Esophagus (tissue), 2 donors: ENCODE data around the gene S1PR2. TPM values are rescaled to one million over a fixed set of nuclear protein-coding genes. Genes with fewer than 3 reads are reported as not detected.
"Not testable (repeated sequence)": the region's sequence is repeated elsewhere in the genome, so short reads cannot be mapped to it uniquely, and the experiment has no call there.

Experiments
- H3K27ac ChIP-seq, 2 donors: one replicate each; pipeline ENCODE4 v1.5.1; 2013; ENCODE audit warnings: low read depth in 2 of 2, mild to moderate bottlenecking in 2 of 2, inconsistent platforms in 1 of 2, low read length in 1 of 2, moderate library complexity in 1 of 2
- H3K27me3 ChIP-seq, 2 donors: one replicate each; pipeline ENCODE4 v1.6.1; 2013; ENCODE audit warnings: low read length in 2 of 2, control low read depth in 1 of 2, mild to moderate bottlenecking in 1 of 2; ENCODE audit not compliant: insufficient read depth in 2 of 2, control insufficient read depth in 1 of 2
- H3K36me3 ChIP-seq, 2 donors: one replicate each; pipeline ENCODE4 v1.6.1; 2013; ENCODE audit warnings: low read length in 1 of 2; ENCODE audit not compliant: control insufficient read depth in 2 of 2, insufficient read depth in 2 of 2
- H3K4me1 ChIP-seq, 2 donors: one replicate each; pipeline ENCODE4 v1.6.1; 2013; ENCODE audit warnings: low read length in 1 of 2; ENCODE audit not compliant: control insufficient read depth in 2 of 2, insufficient read depth in 2 of 2
- H3K4me3 ChIP-seq, 2 donors: one replicate each; pipeline ENCODE4 v1.5.1; 2013; ENCODE audit warnings: low read length in 2 of 2, mild to moderate bottlenecking in 2 of 2, low read depth in 1 of 2, moderate library complexity in 1 of 2
- H3K9me3 ChIP-seq, 2 donors: one replicate each; pipeline ENCODE4 v1.6.1; 2013; ENCODE audit warnings: mild to moderate bottlenecking in 2 of 2, low read depth in 1 of 2, low read length in 1 of 2, moderate library complexity in 1 of 2; ENCODE audit not compliant: control insufficient read depth in 2 of 2, insufficient read depth in 1 of 2
- WGBS, 2 donors: extraction: QIAGEN DNeasy Blood & Tissue Kit; methylation state at CpG; one replicate each; pipeline ENCODE4 v1.1.7; 2013; 5-methylcytosine and 5-hydroxymethylcytosine counted together
- polyA plus RNA-seq, 2 donors: library from polyadenylated mRNA; stranded (reverse); fragments of 200-250 nt; gene quantifications; one replicate each; pipeline ENCODE4 v1.2.3, GENCODE V29; 2013
- donor health status: healthy with polysubstance abuse.
- donor health status: Bipolar disorder and iron deficiency.

S1PR2 gene
- polyA plus RNA-seq, 2 donors, result 0.71 to 1.2 TPM

DNA sequence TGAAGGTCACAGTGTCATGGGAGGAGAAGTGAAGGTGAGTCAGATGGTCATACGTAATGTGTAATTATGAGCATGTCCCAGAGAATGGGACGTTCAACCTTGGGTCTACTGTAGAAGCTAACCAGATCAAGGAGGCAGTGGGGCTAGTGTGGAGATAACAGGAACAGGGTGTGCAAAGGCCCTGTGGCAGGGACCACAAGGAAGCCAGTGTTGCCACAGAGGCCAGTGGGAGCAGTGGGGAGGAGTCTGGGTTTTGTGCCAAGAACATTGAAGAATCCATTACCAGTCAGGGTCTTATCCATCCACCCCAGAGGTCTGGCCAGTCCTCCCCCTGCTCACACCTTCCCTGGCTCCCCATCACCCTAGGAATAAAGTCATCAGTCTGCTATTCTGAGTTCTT, 24.2 kb upstream of the S1PR2 start:
- Histone ChIP-seq H3K9me3 (no peaks in the 10 kb centered on the region), H3K4me1 (peaks cover 0 to 4% of the 10 kb centered on the region in 2 donors), H3K4me3 (no peak overlapping the region), H3K27me3 (no peaks in the 10 kb centered on the region), H3K36me3 (peaks cover 16 to 30% of the 10 kb centered on the region in 2 donors), H3K27ac (no peak overlapping the region)
- WGBS, 2 donors, result 84 to 92% methylated on average over 2 of the region's 2 CpGs

DNA sequence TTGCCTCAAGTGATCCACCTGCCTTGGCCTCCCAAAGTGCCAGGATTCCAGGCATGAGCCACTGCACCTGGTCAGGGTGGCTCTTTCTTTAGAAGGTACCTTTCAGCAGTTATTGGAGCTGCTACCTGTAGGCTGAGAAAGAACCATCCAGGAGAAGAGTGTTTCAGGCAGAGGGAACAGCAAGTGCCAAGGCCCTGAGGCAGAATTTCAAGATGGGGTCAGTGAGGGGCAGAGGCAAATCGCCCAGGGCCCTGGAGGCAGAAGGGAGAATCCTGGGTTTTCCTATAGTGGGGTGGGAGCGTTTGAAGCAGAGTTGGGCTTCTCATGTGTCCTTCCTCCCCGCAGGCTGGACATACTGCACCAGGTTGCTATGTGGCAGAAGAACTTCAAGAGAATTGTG, 23.1 kb upstream of the S1PR2 start:
- no peaks in the 10 kb centered on the region for H3K9me3 ChIP-seq
- H3K27ac ChIP-seq, result no peak overlapping the region
- WGBS, 2 donors, result 95 to 98% methylated on average over 3 of the region's 3 CpGs
- H3K36me3 ChIP-seq, result peaks cover 16 to 30% of the 10 kb centered on the region in 2 donors
- no peak overlapping the region for H3K4me3 ChIP-seq
- no peaks in the 10 kb centered on the region for H3K4me1 ChIP-seq
- no peaks in the 10 kb centered on the region for H3K27me3 ChIP-seq

DNA sequence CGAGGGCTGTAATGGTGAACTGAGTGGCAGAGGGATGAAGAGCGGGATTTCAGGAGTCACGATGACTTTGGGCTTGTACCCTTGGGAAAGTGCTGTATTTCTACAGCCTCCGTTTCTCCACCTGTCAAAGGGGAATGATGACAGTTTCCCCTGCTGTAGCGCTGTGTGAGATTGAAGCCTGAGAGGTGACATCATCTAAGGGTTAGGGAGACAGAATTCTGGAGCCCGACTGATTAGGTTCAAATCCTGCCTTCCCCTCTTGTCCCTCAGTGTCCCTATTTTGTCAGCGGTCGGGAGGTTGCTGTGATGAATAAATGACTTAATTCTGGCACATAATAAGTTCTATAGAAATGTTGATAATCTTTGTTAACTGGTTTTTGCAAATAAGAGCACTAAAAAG, 21.6 kb upstream of the S1PR2 start:
- peak overlapping the region; percentile 87 to 89 for H3K4me3 ChIP-seq
- 21 to 25% methylated on average over 8 of the region's 8 CpGs for WGBS, 2 donors
- no peaks in the 10 kb centered on the region for H3K4me1 ChIP-seq
- peak overlapping the region; percentile 73 to 92 for H3K27ac ChIP-seq
- no peaks in the 10 kb centered on the region for H3K27me3 ChIP-seq
- peaks cover 16 to 22% of the 10 kb centered on the region in 2 donors for H3K36me3 ChIP-seq
- H3K9me3 ChIP-seq, result no peaks in the 10 kb centered on the region

GRCh38 chr19:10251792-10252694, 20.9 kb upstream of the S1PR2 start, which contains the start of gene MRPL4:
Gene MRPL4, plus strand, starts transcription at chr19:10252214. Its CDS starts 40 bp downstream, at chr19:10252254.
- Histone ChIP-seq H3K9me3 (no peaks in the 10 kb centered on the region), H3K36me3 (peaks cover 9 to 17% of the 10 kb centered on the region in 2 donors), H3K27ac (peak within 1 kb of the TSS; percentile 73 to 92), H3K4me1 (no peaks in the 10 kb centered on the region), H3K4me3 (peak within 1 kb of the TSS; percentile 87 to 89), H3K27me3 (no peaks in the 10 kb centered on the region)
- WGBS, 2 donors, result 0 to 1% methylated on average over 76 to 77 of the region's 77 CpGs

DNA sequence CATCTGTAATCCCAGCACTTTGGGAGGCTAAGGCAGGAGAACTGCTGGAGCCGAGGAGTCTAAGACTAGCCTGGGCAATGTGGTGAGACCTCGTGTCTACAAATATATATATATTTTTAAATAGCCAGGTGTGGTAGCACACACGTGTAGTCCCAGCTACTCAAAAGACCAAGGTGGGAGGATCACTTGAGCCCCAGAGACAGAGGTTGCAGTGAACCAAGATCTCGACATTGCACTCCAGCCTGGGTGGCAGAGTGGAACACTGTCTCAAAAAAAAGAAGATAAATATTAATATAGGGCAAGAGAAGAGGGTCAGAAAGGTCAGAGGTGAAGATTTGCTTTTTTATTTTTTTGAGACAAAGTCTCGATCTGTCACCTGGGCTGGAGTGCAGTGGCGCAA, 15.4 kb upstream of the S1PR2 start:
- no peak overlapping the region for H3K27ac ChIP-seq
- H3K9me3 ChIP-seq, result no peaks in the 10 kb centered on the region
- no peaks in the 10 kb centered on the region for H3K27me3 ChIP-seq
- WGBS, 2 donors, result 82 to 83% methylated on average over 6 of the region's 6 CpGs
- no peak overlapping the region for H3K4me3 ChIP-seq
- no peaks in the 10 kb centered on the region for H3K4me1 ChIP-seq
- H3K36me3 ChIP-seq, result no peaks in the 10 kb centered on the region

DNA sequence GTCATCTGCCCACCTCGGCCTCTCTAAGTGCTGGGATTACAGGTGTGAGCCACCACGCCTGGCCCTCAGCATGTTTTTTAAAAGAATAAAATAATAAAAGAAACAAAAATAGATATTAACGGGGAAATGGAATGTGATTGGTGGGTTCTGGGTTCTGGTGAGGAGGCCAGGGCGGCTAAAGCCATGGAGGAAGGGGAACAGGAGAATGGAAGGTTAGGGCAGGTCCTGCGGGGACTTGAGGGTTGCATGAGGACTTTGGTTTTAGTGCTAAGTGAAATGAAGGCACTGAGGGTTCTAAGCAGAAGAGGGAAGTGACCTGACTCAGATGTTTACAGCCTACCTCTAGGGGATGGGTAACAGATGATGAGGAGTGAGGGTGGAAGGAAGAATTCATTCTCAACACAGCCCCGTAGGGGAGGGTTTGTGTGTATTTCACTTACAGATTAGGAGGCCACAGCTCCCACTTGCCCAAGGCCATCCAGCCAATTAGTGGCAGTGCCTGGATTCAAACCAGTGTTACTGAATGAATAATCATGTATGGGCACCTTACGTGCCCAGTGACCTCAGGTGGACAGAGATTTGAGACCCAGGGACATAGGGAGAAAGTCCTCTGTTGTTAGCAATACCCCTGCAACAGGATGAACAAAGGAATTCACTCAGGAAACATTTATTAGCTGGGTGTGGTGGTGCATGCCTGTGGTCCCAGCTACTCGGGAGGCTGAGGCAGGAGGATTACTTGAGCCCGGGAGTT, 14.2 kb upstream of the S1PR2 start:
- H3K4me1 ChIP-seq, result no peaks in the 10 kb centered on the region
- H3K4me3 ChIP-seq, result no peak overlapping the region
- H3K27ac ChIP-seq, result no peak overlapping the region
- no peaks in the 10 kb centered on the region for H3K36me3 ChIP-seq
- 75 to 84% methylated on average over 9 of the region's 9 CpGs for WGBS, 2 donors
- no peaks in the 10 kb centered on the region for H3K27me3 ChIP-seq
- no peaks in the 10 kb centered on the region for H3K9me3 ChIP-seq

DNA sequence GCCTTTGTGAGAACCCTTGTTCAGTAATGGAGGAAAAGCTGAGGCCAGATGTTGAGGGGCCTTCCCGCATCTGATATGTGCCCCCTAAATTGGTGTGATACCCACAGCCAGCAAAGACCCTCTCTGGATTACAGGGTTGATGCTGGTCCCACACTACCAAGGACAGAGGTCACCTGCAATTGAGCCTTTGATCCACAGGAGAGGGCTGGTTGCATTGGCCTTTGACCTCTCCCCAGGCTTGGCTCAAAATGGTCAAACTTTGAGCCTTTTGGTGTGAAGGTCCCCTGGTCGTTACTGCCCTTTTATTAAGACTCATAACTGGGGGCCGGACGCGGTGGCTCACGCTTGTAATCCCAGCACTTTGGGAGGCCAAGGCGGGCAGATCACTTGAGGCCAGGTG, 12.5 kb upstream of the S1PR2 start:
- Histone ChIP-seq H3K9me3 (no peaks in the 10 kb centered on the region), H3K27me3 (no peaks in the 10 kb centered on the region)

GRCh38 chr19:10241826-10242449, 10.8 kb upstream of the S1PR2 start:
- 87 to 88% methylated on average over 11 of the region's 11 CpGs for WGBS, 2 donors
- H3K4me1 ChIP-seq, H3K4me3 ChIP-seq, H3K36me3 ChIP-seq, H3K9me3 ChIP-seq, H3K27me3 ChIP-seq, H3K27ac ChIP-seq: not testable (repeated sequence)

More for the DNA sequence above, 12.5 kb upstream of the S1PR2 start:
- Histone ChIP-seq H3K27ac (no peak overlapping the region), H3K4me1 (no peaks in the 10 kb centered on the region), H3K4me3 (no peak overlapping the region), H3K36me3 (no peaks in the 10 kb centered on the region)
- 93 to 94% methylated on average over 7 of the region's 7 CpGs for WGBS, 2 donors

GRCh38 chr19:10238172-10238783, 7.1 kb upstream of the S1PR2 start:
- Histone ChIP-seq H3K27me3 (no peaks in the 10 kb centered on the region), H3K27ac (peak overlapping the region in 1 of 2 donors; percentile 53), H3K36me3 (no peaks in the 10 kb centered on the region), H3K4me3 (no peak overlapping the region), H3K9me3 (no peaks in the 10 kb centered on the region), H3K4me1 (no peaks in the 10 kb centered on the region)
- 56 to 59% methylated on average over 12 of the region's 12 CpGs for WGBS, 2 donors
